H9 (cell line): ENCODE measurements around the gene OPTC. TPM values are rescaled to one million over a fixed set of nuclear protein-coding genes. Genes with fewer than 3 reads are reported as not detected.

Experiments
- DNase-seq: peaks from one replicate; pipeline ENCODE4 v3.0.0-alpha.2; 2017
- H2AFZ ChIP-seq: one replicate; pipeline ENCODE4 v1.6.1; 2013; ENCODE audit warnings: mild to moderate bottlenecking, low read length, control low read depth, moderate library complexity
- H2AK5ac ChIP-seq: 2 replicates; pipeline ENCODE4 v1.6.1; 2013; ENCODE audit warnings: low read length, control low read depth, mixed read lengths; ENCODE audit not compliant: insufficient read length
- H2BK120ac ChIP-seq: one replicate; pipeline ENCODE4 v1.6.1; 2013; ENCODE audit warnings: low read depth, mild to moderate bottlenecking, low read length, control low read depth, inconsistent platforms; ENCODE audit not compliant: poor library complexity, severe bottlenecking
- H2BK12ac ChIP-seq: 2 replicates; pipeline ENCODE4 v1.6.1; 2013; ENCODE audit warnings: low read length, control low read depth, mixed read lengths, low read depth; ENCODE audit not compliant: insufficient read length
- H2BK15ac ChIP-seq: 2 replicates; pipeline ENCODE4 v1.6.1; 2013; ENCODE audit warnings: low read depth, low read length, control low read depth
- H2BK20ac ChIP-seq: one replicate; pipeline ENCODE4 v1.6.1; 2013; ENCODE audit warnings: low read depth, mild to moderate bottlenecking, low read length, control low read depth, inconsistent platforms; ENCODE audit not compliant: poor library complexity, severe bottlenecking
- H2BK5ac ChIP-seq: 2 replicates; pipeline ENCODE4 v1.6.1; 2013; ENCODE audit warnings: low read length, control low read depth, mixed read lengths; ENCODE audit not compliant: insufficient read length
- H3K14ac ChIP-seq: 2 replicates; pipeline ENCODE4 v1.6.1; 2013; ENCODE audit warnings: low read length, control low read depth; ENCODE audit not compliant: insufficient read depth
- H3K18ac ChIP-seq: 2 replicates; pipeline ENCODE4 v1.6.1; 2013; ENCODE audit warnings: low read depth, mild to moderate bottlenecking, mixed read lengths, low read length, control low read depth; ENCODE audit not compliant: insufficient read length
- H3K23ac ChIP-seq: 2 replicates; pipeline ENCODE4 v1.6.1; 2013; ENCODE audit warnings: low read length, control low read depth, mixed read lengths, low read depth; ENCODE audit not compliant: insufficient read length
- H3K23me2 ChIP-seq: 2 replicates; pipeline ENCODE4 v1.6.1; 2013; ENCODE audit warnings: low read depth, mild to moderate bottlenecking, mixed read lengths, low read length, control low read depth; ENCODE audit not compliant: insufficient read length, poor library complexity, severe bottlenecking
- H3K27ac ChIP-seq: 2 replicates; pipeline ENCODE4 v1.5.1; 2013; ENCODE audit warnings: low read length, control low read depth, mixed read lengths, low read depth; ENCODE audit not compliant: insufficient read length
- H3K27me3 ChIP-seq: 2 replicates; pipeline ENCODE4 v1.6.1; 2013; ENCODE audit warnings: low read length, control low read depth, inconsistent platforms; ENCODE audit not compliant: insufficient read depth
- H3K4ac ChIP-seq: 2 replicates; pipeline ENCODE4 v1.6.1; 2013; ENCODE audit warnings: low read depth, mild to moderate bottlenecking, control low read depth, inconsistent platforms, low read length, moderate library complexity
- H3K4me1 ChIP-seq: 2 replicates; pipeline ENCODE4 v1.6.1; 2013; ENCODE audit warnings: low read length, control low read depth, inconsistent platforms; ENCODE audit not compliant: insufficient read depth
- H3K4me2 ChIP-seq: 2 replicates; pipeline ENCODE4 v1.6.1; 2013; ENCODE audit warnings: low read length, control low read depth, mixed read lengths; ENCODE audit not compliant: insufficient read length, insufficient read depth
- H3K56ac ChIP-seq: 2 replicates; pipeline ENCODE4 v1.6.1; 2013; ENCODE audit warnings: low read depth, mild to moderate bottlenecking, mixed read lengths, low read length, control low read depth; ENCODE audit not compliant: insufficient read length
- H3K79me1 ChIP-seq: 2 replicates; pipeline ENCODE4 v1.6.1; 2013; ENCODE audit warnings: low read depth, mild to moderate bottlenecking, moderate library complexity, low read length, control low read depth, inconsistent platforms; ENCODE audit not compliant: insufficient read depth, poor library complexity, severe bottlenecking
- H3K79me2 ChIP-seq: 2 replicates; pipeline ENCODE4 v1.6.1; 2013; ENCODE audit warnings: low read length, control low read depth, inconsistent platforms; ENCODE audit not compliant: insufficient read depth
- H3K9ac ChIP-seq: 2 replicates; pipeline ENCODE4 v1.6.1; 2013; ENCODE audit warnings: low read length, control low read depth, mixed read lengths; ENCODE audit not compliant: insufficient read length; ENCODE audit errors: extremely low read depth
- H3K9me3 ChIP-seq: one replicate; pipeline ENCODE4 v1.6.1; 2013; ENCODE audit warnings: low read depth, low read length, inconsistent platforms; ENCODE audit not compliant: control insufficient read depth
- H3T11ph ChIP-seq: one replicate; pipeline ENCODE4 v1.6.1; 2013; ENCODE audit warnings: mild to moderate bottlenecking, low read length, control low read depth, inconsistent platforms
- H4K20me1 ChIP-seq: one replicate; pipeline ENCODE4 v1.6.1; 2013; ENCODE audit not compliant: control insufficient read depth, insufficient read length, insufficient read depth
- H4K5ac ChIP-seq: 2 replicates; pipeline ENCODE4 v1.6.1; 2013; ENCODE audit warnings: low read depth, mild to moderate bottlenecking, mixed read lengths, low read length, control low read depth; ENCODE audit not compliant: insufficient read length
- H4K8ac ChIP-seq: replicated peaks from 2 replicates; pipeline ENCODE4 v1.6.1; 2013; ENCODE audit warnings: low read length, control low read depth, mixed read lengths, low read depth; ENCODE audit not compliant: insufficient read length
- H4K91ac ChIP-seq: 2 replicates; pipeline ENCODE4 v1.6.1; 2013; ENCODE audit warnings: low read depth, mild to moderate bottlenecking, moderate library complexity, mixed read lengths, low read length, control low read depth; ENCODE audit not compliant: insufficient read length
- H3K27ac Mint-ChIP-seq, 3 experiments: 2 replicates in 2 of 3; 3 replicates in 1 of 3; pipeline ENCODE4 v1.8.0; 2020 to 2021; ENCODE audit warnings: mixed read lengths in 3 of 3, mild to moderate bottlenecking in 1 of 3, moderate library complexity in 1 of 3
- H3K27me3 Mint-ChIP-seq: 2 replicates; pipeline ENCODE4 v1.8.0; 2021; ENCODE audit warnings: low read depth, mild to moderate bottlenecking, moderate library complexity, mixed read lengths
- H3K36me3 Mint-ChIP-seq, 3 experiments: 2 replicates in 2 of 3; 3 replicates in 1 of 3; pipeline ENCODE4 v1.8.0; 2020 to 2021; ENCODE audit warnings: low read depth in 3 of 3, mixed read lengths in 3 of 3; ENCODE audit not compliant: insufficient read depth in 1 of 3
- H3K4me1 Mint-ChIP-seq, 2 experiments: 2 replicates each; pipeline ENCODE4 v1.8.0; 2020; ENCODE audit warnings: mixed read lengths in 2 of 2
- H3K4me3 Mint-ChIP-seq, 2 experiments: 2 replicates in 1 of 2; 3 replicates in 1 of 2; pipeline ENCODE4 v1.8.0; 2020 to 2021; ENCODE audit warnings: mild to moderate bottlenecking in 2 of 2, mixed read lengths in 2 of 2, moderate library complexity in 1 of 2
- H3K9me3 Mint-ChIP-seq, 2 experiments: 2 replicates in 1 of 2; 3 replicates in 1 of 2; pipeline ENCODE4 v1.8.0; 2020; ENCODE audit warnings: mild to moderate bottlenecking in 2 of 2, mixed read lengths in 2 of 2, moderate library complexity in 1 of 2
- CTCF ChIP-seq: fragments of 200-600 bp; sonication (generic); conservative IDR thresholded peaks from 3 replicates; pipeline ENCODE4 v1.8.0; 2021; ENCODE audit warnings: antibody characterized with exemption, mild to moderate bottlenecking
- WGBS: extraction: QIAGEN DNeasy Blood & Tissue Kit; methylation state at CpG from one replicate; pipeline ENCODE4 v1.1.7; 2013; ENCODE audit warnings: missing lambda C conversion rate, low lambda C conversion rate, mixed read lengths; ENCODE audit not compliant: insufficient read length; ENCODE audit errors: extremely low coverage; 5-methylcytosine and 5-hydroxymethylcytosine counted together
- total RNA-seq: library from RNA; stranded (reverse); gene quantifications from 2 replicates; pipeline ENCODE4 v1.2.1, GENCODE V29; 2021

The OPTC gene
- total RNA-seq, 1 experiment from 2014 or later, result 1.1 TPM

DNA sequence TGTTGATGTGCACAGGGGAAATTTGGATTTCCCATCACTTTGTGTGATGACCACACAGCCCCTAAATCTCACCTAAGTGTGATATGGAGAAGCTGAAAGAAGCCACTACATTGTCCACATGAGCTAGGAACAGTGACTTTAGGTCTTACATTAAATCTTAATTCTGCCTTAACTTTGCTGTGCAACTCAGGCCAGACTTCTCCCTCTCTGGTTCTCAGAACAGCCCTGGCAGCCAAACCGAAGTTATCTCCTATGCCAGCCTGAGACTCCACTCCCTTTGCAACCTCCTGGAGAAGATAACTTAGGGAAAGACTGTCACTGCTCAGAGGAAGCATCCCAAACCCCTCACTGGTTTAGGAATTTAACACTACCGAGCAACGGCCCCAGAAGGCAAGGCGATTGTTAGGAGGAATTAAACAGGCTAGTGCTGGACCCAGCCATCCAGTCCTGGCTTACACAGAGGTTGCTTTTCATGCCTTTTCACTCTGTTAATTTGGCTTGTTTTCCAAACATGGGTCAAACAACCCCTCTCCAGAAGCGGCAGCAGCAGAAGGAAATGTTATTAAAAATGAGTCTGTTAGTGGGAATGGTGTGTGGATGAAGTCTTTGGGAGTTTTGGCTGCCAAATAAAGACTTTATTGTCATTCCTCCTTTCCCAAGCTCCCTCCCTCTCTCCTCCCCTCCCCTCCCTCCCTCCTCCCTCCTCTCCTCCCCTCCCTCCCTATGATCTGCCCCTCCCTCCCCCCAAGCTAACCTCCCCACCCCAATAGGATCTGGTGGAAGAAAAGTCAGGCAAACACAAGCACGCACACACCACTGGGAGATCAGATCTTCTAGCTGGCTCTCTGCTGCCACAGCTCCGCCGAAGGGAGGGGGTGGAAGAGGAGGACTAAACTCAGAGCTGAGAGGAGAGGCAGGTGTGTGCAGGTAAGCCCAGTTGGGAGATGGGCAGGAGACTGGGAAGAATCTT, 18.7 kb upstream of the OPTC start, which contains the start of gene PRELP:
Gene PRELP, plus strand, starts transcription at position 795 of the 970 bp plus-strand sequence. CDS start 7,379 bp downstream, outside the sequence.
- H3K23ac ChIP-seq, result no peak within 1 kb of the TSS
- peak within 1 kb of the TSS; percentile 11 for H3K4me2 ChIP-seq
- no peak within 1 kb of the TSS for H2AK5ac ChIP-seq
- 0 out of 3 replicates have a peak, but pooled peaks have one; percentile 14 for TF ChIP-seq CTCF
- Mint-ChIP-seq H3K36me3 (no peaks in the 10 kb centered on the region), H3K4me1 (peaks cover 18 to 30% of the 10 kb centered on the region in 2 experiments), H3K9me3 (no peaks in the 10 kb centered on the region), H3K27me3 (peaks cover 10% of the 10 kb centered on the region), H3K27ac (peak within 1 kb of the TSS; percentile 66 to 89 (median 67); a peak in 5 of 7 replicates), H3K4me3 (peak within 1 kb of the TSS; percentile 14 to 60; a peak in 4 of 5 replicates)
- H3K14ac ChIP-seq, result no peak within 1 kb of the TSS
- H3K79me2 ChIP-seq, result no peaks in the 10 kb centered on the region
- no CpG with 5 or more reads among the region's 8 CpGs for WGBS
- no peak within 1 kb of the TSS for H3K18ac ChIP-seq
- no peak within 1 kb of the TSS for H2AFZ ChIP-seq
- no peak within 1 kb of the TSS for H3K56ac ChIP-seq
- no peak within 1 kb of the TSS for H4K91ac ChIP-seq
- H3K27ac ChIP-seq, result no peak within 1 kb of the TSS
- H3K9me3 ChIP-seq, result no peaks in the 10 kb centered on the region
- no peaks in the 10 kb centered on the region for H3K27me3 ChIP-seq
- no peak within 1 kb of the TSS for H4K5ac ChIP-seq
- H2BK15ac ChIP-seq, result no peak within 1 kb of the TSS
- H3K23me2 ChIP-seq, result no peaks in the 10 kb centered on the region
- H2BK12ac ChIP-seq, result no peak within 1 kb of the TSS
- no peak within 1 kb of the TSS for H3K9ac ChIP-seq
- H3K4me1 ChIP-seq, result peaks cover 3% of the 10 kb centered on the region; the same call in 1 of the 2 replicates
- no peak within 1 kb of the TSS for H2BK5ac ChIP-seq
- no peaks in the 10 kb centered on the region for H3K79me1 ChIP-seq
- no peaks in the 10 kb centered on the region for H4K20me1 ChIP-seq
- no peak within 1 kb of the TSS for H3K4ac ChIP-seq
- H4K8ac ChIP-seq, result no peak within 1 kb of the TSS
- no peak within 1 kb of the TSS for H2BK120ac ChIP-seq
- H2BK20ac ChIP-seq, result no peak within 1 kb of the TSS
- DNase-seq, result peak; percentile 87
- H3T11ph ChIP-seq, result no peak within 1 kb of the TSS
